DMS79 treated with DMSO at 0.1 percent for 48 hours (cell line): ENCODE results near the gene ARL17B.
A peak's percentile ranks its signal among the peaks of the same experiment; 100 is the strongest.
"Not testable (repeated sequence)": the region's sequence is repeated elsewhere in the genome, so short reads cannot be mapped to it uniquely, and the experiment has no call there.

Source experiments
- DNase-seq: peaks from one replicate; lab custom pipeline; 2025; lab: John Stamatoyannopoulos, UW

Gene ARL17B

GRCh38 chr17:46287587-46287986 lies 74.0 kb downstream of the ARL17B start:
- not testable (repeated sequence) for DNase-seq

- peak; percentile 79 for DNase-seq
Observed at GRCh38 chr17:46286764-46287221, 74.8 kb downstream of the ARL17B start.

- DNase-seq: not testable (repeated sequence)
Observed at GRCh38 chr17:46285500-46285899, 76.1 kb downstream of the ARL17B start.

- DNase-seq: not testable (repeated sequence)
Observed at GRCh38 chr17:46284467-46284866, 77.1 kb downstream of the ARL17B start.

- DNase-seq: not testable (repeated sequence)
Observed at GRCh38 chr17:46282635-46283034, 78.9 kb downstream of the ARL17B start.

- not testable (repeated sequence) for DNase-seq
Observed at GRCh38 chr17:46281336-46281735, 80.2 kb downstream of the ARL17B start.

GRCh38 chr17:46276728-46277479 lies 84.7 kb downstream of the ARL17B start:
- not testable (repeated sequence) for DNase-seq

- DNase-seq: no peak
Observed at GRCh38 chr17:46274238-46274637, 87.3 kb downstream of the ARL17B start.

GRCh38 chr17:46273541-46274236 lies 87.9 kb downstream of the ARL17B start:
- no peak for DNase-seq

GRCh38 chr17:46270032-46270431 lies 91.5 kb downstream of the ARL17B start:
- no peak for DNase-seq

GRCh38 chr17:46266656-46267544 lies 94.7 kb downstream of the ARL17B start:
- DNase-seq: peak; percentile 62

GRCh38 chr17:46266063-46266655 lies 95.4 kb downstream of the ARL17B start:
- peak; percentile 20 for DNase-seq

GRCh38 chr17:46264456-46265198 lies 96.9 kb downstream of the ARL17B start:
- no peak for DNase-seq

- no peak for DNase-seq
Observed at GRCh38 chr17:46262271-46262670, 99.3 kb downstream of the ARL17B start.

GRCh38 chr17:46259845-46260661 lies 101.5 kb downstream of the ARL17B start:
- DNase-seq: peak; percentile 4

- DNase-seq: not testable (repeated sequence)
Observed at GRCh38 chr17:46256369-46256768, 105.2 kb downstream of the ARL17B start.

- DNase-seq: not testable (repeated sequence)
Observed at GRCh38 chr17:46254215-46254614, 107.4 kb downstream of the ARL17B start.

- not testable (repeated sequence) for DNase-seq
Observed at GRCh38 chr17:46253722-46254121, 107.8 kb downstream of the ARL17B start.

GRCh38 chr17:46252804-46253203 lies 108.8 kb downstream of the ARL17B start:
- DNase-seq: not testable (repeated sequence)

GRCh38 chr17:46249153-46249552 lies 112.4 kb downstream of the ARL17B start:
- DNase-seq: not testable (repeated sequence)
